Lung (tissue), 12 donors: ENCODE results near the gene FAM114A2. TPM values are rescaled to one million over a fixed set of nuclear protein-coding genes. Genes with fewer than 3 reads are reported as not detected.

Source experiments
- ATAC-seq: fragments of 200-7000 bp; cut with Tn5 transposase; one replicate; pipeline ENCODE4 v1.9.1; 2020; ENCODE audit warnings: moderate number of reproducible peaks; ENCODE audit not compliant: insufficient read depth, low FRiP score
- DNase-seq, 3 donors: peaks; one replicate each; pipeline ENCODE4 v3.0.0-alpha.2; 2013 to 2017
- H3K27ac ChIP-seq, 2 donors: one replicate each; pipeline ENCODE4 v1.5.1; 2013; ENCODE audit warnings: mild to moderate bottlenecking in 2 of 2, moderate library complexity in 2 of 2, control low read depth in 1 of 2, inconsistent platforms in 1 of 2, low read depth in 1 of 2, low read length in 1 of 2
- H3K27me3 ChIP-seq, 3 donors: one replicate each; pipeline ENCODE4 v1.5.1; 2013; ENCODE audit warnings: low read length in 2 of 3; ENCODE audit not compliant: control insufficient read depth in 3 of 3, insufficient read depth in 3 of 3
- H3K36me3 ChIP-seq, 4 donors: one replicate each; pipeline ENCODE4 v1.5.1; 2013; ENCODE audit warnings: low read length in 4 of 4, mild to moderate bottlenecking in 1 of 4, moderate library complexity in 1 of 4; ENCODE audit not compliant: control insufficient read depth in 4 of 4, insufficient read depth in 4 of 4
- H3K4me1 ChIP-seq, 5 donors: one replicate each; pipeline ENCODE4 v1.5.1; 2013; ENCODE audit warnings: low read length in 5 of 5, mild to moderate bottlenecking in 2 of 5, moderate library complexity in 1 of 5; ENCODE audit not compliant: control insufficient read depth in 5 of 5, insufficient read depth in 5 of 5
- H3K4me3 ChIP-seq: one replicate; pipeline ENCODE4 v1.5.1; 2013; ENCODE audit warnings: mild to moderate bottlenecking, control low read depth, moderate library complexity
- H3K9ac ChIP-seq, 2 donors: one replicate each; pipeline ENCODE4 v1.5.1; 2013; ENCODE audit warnings: low read length in 2 of 2, control low read depth in 1 of 2; ENCODE audit not compliant: insufficient read depth in 1 of 2
- H3K9me3 ChIP-seq, 4 donors: one replicate each; pipeline ENCODE4 v1.5.1; 2013; ENCODE audit warnings: low read length in 3 of 4, mild to moderate bottlenecking in 1 of 4, moderate library complexity in 1 of 4; ENCODE audit not compliant: control insufficient read depth in 4 of 4, insufficient read depth in 3 of 4
- WGBS, 2 donors: extraction: QIAGEN DNeasy Blood & Tissue Kit; methylation state at CpG; one replicate each; pipeline ENCODE4 v1.1.7; 2013; 5-methylcytosine and 5-hydroxymethylcytosine counted together
- polyA plus RNA-seq, 2 donors: library from polyadenylated mRNA; stranded (reverse); fragments of 200-250 nt; gene quantifications; one replicate each; pipeline ENCODE4 v1.2.1, GENCODE V29; 2013
- total RNA-seq, 2 donors: library from RNA; depleted of rRNA in 1 of 2; stranded (reverse); fragments of >200 nt in 1 of 2; gene quantifications; one replicate each; pipeline ENCODE4 v1.2.1, GENCODE V29; 2014 to 2021
- TF ChIP-seq, protein P1 (sequence below): IDR thresholded peaks from 2 replicates; pipeline ENCODE4 v1.5.1; 2012; ENCODE audit warnings: mild to moderate bottlenecking; ENCODE audit errors: control extremely low read depth, extremely low read depth
- donor health status: control.
- donor health status: control.
- donor health status: Bipolar disorder and iron deficiency.
- donor health status: healthy.
- donor health status: DM: yes; HTN: yes; CAD: no.

FAM114A2 gene
- total and polyA plus RNA-seq, 4 donors, result 7.3 to 49.7 (median 26.6) TPM

DNA sequence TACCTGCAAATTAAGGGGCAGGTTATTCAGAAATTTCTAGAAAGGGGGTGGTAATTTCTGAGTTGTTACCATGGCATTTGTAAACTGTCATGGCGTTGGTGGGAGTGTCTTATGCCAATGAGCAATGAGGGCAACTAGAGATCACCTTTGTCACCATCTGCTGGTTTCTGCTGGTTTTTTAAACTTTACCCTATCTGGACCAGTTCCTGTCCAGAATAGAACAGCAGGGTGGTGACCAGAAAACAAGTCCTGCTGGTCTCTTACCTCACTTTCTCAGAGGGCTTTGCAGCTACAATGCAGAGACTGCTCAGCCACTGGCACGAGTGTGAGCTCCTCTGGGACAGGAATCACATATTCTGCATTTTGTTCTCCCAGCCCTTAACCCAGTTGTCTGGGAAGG, 51.4 kb downstream of the FAM114A2 start:
- Histone ChIP-seq H3K9me3 (no peaks in the 10 kb centered on the region), H3K27ac (no peak overlapping the region), H3K9ac (no peak overlapping the region), H3K4me3 (no peak overlapping the region), H3K27me3 (no peaks in the 10 kb centered on the region), H3K36me3 (peaks cover 0 to 3% (median 2%) of the 10 kb centered on the region in 4 donors), H3K4me1 (no peaks in the 10 kb centered on the region)
- TF ChIP-seq, protein P1, sequence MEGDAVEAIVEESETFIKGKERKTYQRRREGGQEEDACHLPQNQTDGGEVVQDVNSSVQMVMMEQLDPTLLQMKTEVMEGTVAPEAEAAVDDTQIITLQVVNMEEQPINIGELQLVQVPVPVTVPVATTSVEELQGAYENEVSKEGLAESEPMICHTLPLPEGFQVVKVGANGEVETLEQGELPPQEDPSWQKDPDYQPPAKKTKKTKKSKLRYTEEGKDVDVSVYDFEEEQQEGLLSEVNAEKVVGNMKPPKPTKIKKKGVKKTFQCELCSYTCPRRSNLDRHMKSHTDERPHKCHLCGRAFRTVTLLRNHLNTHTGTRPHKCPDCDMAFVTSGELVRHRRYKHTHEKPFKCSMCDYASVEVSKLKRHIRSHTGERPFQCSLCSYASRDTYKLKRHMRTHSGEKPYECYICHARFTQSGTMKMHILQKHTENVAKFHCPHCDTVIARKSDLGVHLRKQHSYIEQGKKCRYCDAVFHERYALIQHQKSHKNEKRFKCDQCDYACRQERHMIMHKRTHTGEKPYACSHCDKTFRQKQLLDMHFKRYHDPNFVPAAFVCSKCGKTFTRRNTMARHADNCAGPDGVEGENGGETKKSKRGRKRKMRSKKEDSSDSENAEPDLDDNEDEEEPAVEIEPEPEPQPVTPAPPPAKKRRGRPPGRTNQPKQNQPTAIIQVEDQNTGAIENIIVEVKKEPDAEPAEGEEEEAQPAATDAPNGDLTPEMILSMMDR, result no peak
- WGBS, 2 donors, result 91 to 93% methylated on average over 2 of the region's 2 CpGs
- no peak for ATAC-seq
- DNase-seq, result no peak

DNA sequence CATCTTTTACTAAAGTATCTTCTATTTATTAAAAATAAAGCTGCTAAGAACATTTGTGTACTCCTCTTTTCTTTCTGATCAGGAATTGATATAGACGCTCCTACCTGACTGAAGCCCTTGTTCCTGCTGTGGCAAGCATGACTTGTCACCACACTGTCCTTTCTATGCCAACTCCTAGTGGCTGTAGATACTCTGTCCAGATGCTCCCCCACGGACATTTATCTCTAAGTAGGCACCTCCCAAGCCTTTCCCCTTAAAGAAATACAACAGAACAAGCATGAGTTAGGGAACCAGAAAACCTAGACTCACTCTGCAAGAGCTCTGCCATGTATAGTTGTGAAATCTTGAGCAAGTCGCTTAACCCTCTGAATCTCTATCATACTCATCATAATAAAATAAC, 53.2 kb downstream of the FAM114A2 start:
- 77 to 83% methylated on average over 3 of the region's 3 CpGs for WGBS, 2 donors
- H3K36me3 ChIP-seq, result no peaks in the 10 kb centered on the region
- H3K9ac ChIP-seq, result no peak overlapping the region
- H3K9me3 ChIP-seq, result no peaks in the 10 kb centered on the region
- H3K27ac ChIP-seq, result no peak overlapping the region
- TF ChIP-seq, protein P1, result no peak
- no peaks in the 10 kb centered on the region for H3K27me3 ChIP-seq
- no peaks in the 10 kb centered on the region for H3K4me1 ChIP-seq
- ATAC-seq (no peak), DNase-seq (no peak)
- no peak overlapping the region for H3K4me3 ChIP-seq

DNA sequence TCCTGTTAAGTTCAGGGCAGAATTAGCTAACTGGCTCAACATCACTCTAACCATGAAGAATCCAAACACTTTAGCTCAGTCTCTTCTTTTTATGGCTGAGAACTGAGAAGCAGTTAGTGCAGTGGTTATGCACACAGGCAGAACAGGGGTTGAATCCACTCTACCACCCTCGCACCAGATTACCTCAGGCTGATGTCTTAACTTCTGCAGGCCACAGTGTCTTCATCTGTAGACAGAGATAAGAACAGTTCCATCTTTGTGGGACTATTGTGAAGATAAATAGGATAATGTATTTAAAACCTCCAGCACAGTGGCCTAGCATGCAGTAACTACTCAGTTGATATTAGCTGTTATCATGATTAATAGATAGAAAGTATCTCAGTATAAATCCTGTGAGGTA, 54.8 kb downstream of the FAM114A2 start:
- TF ChIP-seq, protein P1, result no peak
- no peak for DNase-seq
- H3K9me3 ChIP-seq, result no peaks in the 10 kb centered on the region
- H3K4me3 ChIP-seq, result no peak overlapping the region
- no peaks in the 10 kb centered on the region for H3K27me3 ChIP-seq
- H3K36me3 ChIP-seq, result no peaks in the 10 kb centered on the region
- no peak for ATAC-seq
- 68 to 88% methylated on average over 1 of the region's 1 CpG for WGBS, 2 donors
- H3K27ac ChIP-seq, result no peak overlapping the region
- no peaks in the 10 kb centered on the region for H3K4me1 ChIP-seq
- H3K9ac ChIP-seq, result no peak overlapping the region

DNA sequence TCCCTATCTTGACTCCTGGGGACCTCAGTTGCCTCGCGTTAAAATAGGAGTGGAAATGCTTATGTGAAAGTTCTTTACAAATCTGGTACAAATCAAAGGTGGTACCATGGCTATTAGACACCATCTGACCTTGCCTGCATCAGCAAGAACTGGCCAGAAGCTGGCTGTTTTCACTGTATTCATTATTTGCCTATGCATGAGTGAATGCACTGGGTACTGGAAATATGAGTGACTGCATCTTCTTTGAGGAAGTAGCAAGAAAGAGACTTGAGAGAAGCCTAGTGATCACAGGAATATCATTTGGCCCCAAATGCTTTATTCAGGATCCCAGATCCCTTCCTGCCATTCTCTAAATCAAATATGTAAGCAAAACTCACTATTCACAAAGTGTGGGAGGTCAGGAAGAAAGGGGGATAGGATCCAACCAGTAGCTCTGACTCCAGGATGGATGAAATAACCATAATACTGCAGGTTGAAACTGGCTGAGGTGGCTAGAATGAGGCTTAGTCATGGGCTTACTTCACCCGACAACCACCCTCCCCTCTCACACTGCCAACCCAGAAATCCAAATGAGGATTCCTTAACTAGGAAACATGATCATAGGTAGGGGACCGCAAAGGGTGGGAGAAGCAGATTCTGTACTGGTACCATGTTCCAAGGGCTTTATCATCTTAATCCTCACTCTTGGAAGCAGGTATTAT, 56.7 kb downstream of the FAM114A2 start:
- TF ChIP-seq, protein P1, result no peak
- no peak overlapping the region for H3K9ac ChIP-seq
- no peaks in the 10 kb centered on the region for H3K9me3 ChIP-seq
- H3K4me1 ChIP-seq, result no peaks in the 10 kb centered on the region
- DNase-seq (no peak), ATAC-seq (no peak)
- H3K36me3 ChIP-seq, result no peaks in the 10 kb centered on the region
- no peak overlapping the region for H3K27ac ChIP-seq
- peaks cover 0 to 3% (median 0%) of the 10 kb centered on the region in 3 donors for H3K27me3 ChIP-seq
- H3K4me3 ChIP-seq, result no peak overlapping the region
- 92 to 93% methylated on average over 4 of the region's 4 CpGs for WGBS, 2 donors
